ENCODE data around the gene LGR5.

The LGR5 gene

DNA sequence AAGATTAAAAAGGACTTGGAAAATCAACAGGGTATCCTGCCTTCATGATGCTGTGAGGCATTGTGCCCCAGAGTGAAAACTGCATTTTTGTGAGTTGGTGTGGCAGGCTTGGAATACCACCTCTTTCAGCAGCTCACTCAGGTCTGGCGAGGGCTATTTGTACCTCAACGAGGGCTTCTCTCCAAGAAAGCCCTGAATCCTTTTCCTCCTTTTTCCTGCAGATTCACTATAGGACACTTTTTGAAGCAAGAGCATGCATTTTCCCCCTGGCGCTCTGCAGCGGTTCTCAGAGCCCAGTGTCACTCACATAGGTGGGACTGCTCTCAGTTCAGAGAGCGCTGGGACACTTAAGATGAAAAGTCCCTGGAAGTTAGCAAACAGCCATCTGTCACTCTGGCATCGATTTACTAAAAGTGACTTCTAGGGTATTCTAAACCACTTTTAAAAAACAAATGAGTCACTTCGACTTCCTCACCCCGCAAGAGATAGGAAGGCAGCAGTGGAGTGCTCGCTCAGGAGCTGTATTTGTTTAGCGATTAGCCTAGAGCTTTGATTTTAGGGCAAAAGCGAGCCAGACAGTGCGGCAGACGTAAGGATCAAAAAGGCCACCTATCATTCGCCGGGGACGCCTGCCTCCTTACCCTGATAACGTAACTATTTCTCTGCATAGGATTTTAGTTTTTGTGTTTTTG is 782 bp upstream of the LGR5 start:
- peak overlapping the region; percentile 58 to 64 for H3K4me3 ChIP-seq (ENCODE audit: low read length in 2 of 2)
- no peak overlapping the region for H3K27ac ChIP-seq (ENCODE audit: low read depth in 2 of 2, low read length in 2 of 2)

DNA sequence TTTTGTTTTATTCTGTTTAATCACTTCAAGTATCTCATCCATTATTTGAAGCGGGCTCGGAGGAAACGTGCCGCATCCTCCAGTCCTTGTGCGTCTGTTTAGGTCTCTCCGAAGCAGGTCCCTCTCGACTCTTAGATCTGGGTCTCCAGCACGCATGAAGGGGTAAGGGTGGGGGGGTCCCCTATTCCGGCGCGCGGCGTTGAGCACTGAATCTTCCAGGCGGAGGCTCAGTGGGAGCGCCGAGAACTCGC is 311 bp upstream of the LGR5 start:
- H3K27me3 ChIP-seq (ENCODE audit: control insufficient read depth in 2 of 2, insufficient read depth in 2 of 2, low read length in 2 of 2): peaks cover 13 to 30% of the 10 kb centered on the region in 2 donors
- no peaks in the 10 kb centered on the region for H3K36me3 ChIP-seq (ENCODE audit: control insufficient read depth in 2 of 2, insufficient read depth in 2 of 2, low read length in 2 of 2)
- peaks cover 0 to 2% of the 10 kb centered on the region in 2 donors for H3K9me3 ChIP-seq (ENCODE audit: control insufficient read depth in 2 of 2, low read length in 2 of 2)
- H3K27ac ChIP-seq (ENCODE audit: low read depth in 2 of 2, low read length in 2 of 2): no peak overlapping the region
- H3K4me1 ChIP-seq (ENCODE audit: control insufficient read depth in 2 of 2, insufficient read depth in 2 of 2, low read length in 2 of 2): peaks cover 17 to 18% of the 10 kb centered on the region in 2 donors
- H3K4me3 ChIP-seq (ENCODE audit: low read length in 2 of 2): peak overlapping the region; percentile 58 to 64
- H3K9ac ChIP-seq (ENCODE audit: low read depth in 1 of 2, low read length in 2 of 2): no peak overlapping the region

More for the DNA sequence above, 782 bp upstream of the LGR5 start:
- Histone ChIP-seq H3K4me1 (ENCODE audit: control insufficient read depth in 2 of 2, insufficient read depth in 2 of 2, low read length in 2 of 2) (peaks cover 17 to 18% of the 10 kb centered on the region in 2 donors), H3K36me3 (ENCODE audit: control insufficient read depth in 2 of 2, insufficient read depth in 2 of 2, low read length in 2 of 2) (no peaks in the 10 kb centered on the region), H3K9me3 (ENCODE audit: control insufficient read depth in 2 of 2, low read length in 2 of 2) (peaks cover 0 to 2% of the 10 kb centered on the region in 2 donors), H3K9ac (ENCODE audit: low read depth in 1 of 2, low read length in 2 of 2) (no peak overlapping the region), H3K27me3 (ENCODE audit: control insufficient read depth in 2 of 2, insufficient read depth in 2 of 2, low read length in 2 of 2) (peaks cover 13 to 30% of the 10 kb centered on the region in 2 donors)

DNA sequence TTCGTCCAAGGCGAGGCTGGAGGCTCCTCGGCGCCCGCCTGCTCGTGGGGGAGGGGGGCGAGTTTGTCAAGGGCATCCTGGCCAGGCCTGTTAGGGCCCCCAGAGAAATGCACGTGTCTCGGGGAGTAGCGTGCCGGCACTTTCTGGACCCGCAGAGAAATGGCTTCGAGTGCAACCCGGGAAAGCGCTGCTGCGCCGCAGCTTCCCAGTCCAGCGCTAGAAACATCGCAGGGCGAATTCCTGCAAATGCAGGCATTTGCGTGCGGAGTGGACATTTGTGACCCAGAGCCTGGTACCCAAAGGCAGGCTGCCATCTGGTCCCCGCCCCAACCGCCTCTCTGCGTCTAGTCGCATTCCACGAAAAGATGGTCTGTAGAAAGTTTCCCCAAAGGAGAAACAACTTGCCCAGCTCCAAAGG is 756 bp downstream of the LGR5 start:
- peaks cover 13 to 30% of the 10 kb centered on the region in 2 donors for H3K27me3 ChIP-seq (ENCODE audit: control insufficient read depth in 2 of 2, insufficient read depth in 2 of 2, low read length in 2 of 2)
- H3K36me3 ChIP-seq (ENCODE audit: control insufficient read depth in 2 of 2, insufficient read depth in 2 of 2, low read length in 2 of 2): no peaks in the 10 kb centered on the region
- peaks cover 0 to 2% of the 10 kb centered on the region in 2 donors for H3K9me3 ChIP-seq (ENCODE audit: control insufficient read depth in 2 of 2, low read length in 2 of 2)
- H3K9ac ChIP-seq (ENCODE audit: low read depth in 1 of 2, low read length in 2 of 2): no peak overlapping the region
- H3K4me1 ChIP-seq (ENCODE audit: control insufficient read depth in 2 of 2, insufficient read depth in 2 of 2, low read length in 2 of 2): peaks cover 17 to 18% of the 10 kb centered on the region in 2 donors
- peak overlapping the region in 1 of 2 donors; percentile 9 for H3K27ac ChIP-seq (ENCODE audit: low read depth in 2 of 2, low read length in 2 of 2)
- peak overlapping the region; percentile 58 to 64 for H3K4me3 ChIP-seq (ENCODE audit: low read length in 2 of 2)

DNA sequence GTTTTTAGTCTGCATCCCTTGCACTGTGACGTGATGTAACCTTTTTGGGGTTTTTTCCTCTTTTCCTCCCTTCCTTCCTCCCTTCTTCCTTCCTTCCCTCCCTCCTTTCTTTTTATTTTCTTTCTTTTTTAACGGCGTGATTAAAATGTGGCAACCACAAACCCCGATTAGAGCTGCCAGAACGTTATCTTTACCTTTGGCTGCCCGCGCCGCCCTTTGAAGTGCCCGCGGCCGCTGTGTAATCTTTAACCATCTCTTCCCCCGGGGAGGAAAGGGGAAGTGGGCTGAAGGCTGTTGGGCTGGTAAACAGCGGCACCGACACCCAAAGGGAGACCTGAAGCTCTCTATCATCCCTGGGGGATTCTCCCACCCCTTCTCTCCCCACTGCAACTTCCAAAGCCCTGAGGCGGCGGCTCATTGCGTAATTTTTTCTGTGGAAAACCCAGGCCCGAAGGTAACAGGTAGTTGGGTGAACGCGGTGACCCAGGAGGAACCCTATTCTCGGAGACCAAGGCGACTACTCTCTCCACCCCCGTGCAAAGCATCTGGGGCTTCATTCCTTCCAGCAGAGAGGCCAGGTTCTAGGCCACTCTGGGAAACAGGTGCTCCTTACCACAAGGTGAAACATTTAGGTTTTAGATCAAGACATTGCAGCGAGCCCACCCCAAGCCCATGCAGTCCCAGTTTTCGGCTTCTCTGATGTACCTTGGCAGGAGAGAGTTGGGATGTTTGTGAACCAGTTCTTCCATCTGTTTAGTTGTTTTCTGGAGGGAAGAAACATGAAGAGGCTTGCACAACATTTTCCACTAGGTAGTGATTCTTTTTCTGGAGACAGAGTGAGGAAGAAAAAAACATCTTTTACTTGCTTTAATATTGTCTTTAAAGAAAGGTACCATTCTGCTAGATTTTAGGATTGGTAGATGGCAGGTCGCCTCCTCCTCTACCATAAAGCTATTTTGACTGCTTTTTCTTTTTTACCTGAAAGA is 1.5 kb downstream of the LGR5 start:
- Histone ChIP-seq H3K27ac (ENCODE audit: low read depth in 2 of 2, low read length in 2 of 2) (no peak overlapping the region), H3K4me1 (ENCODE audit: control insufficient read depth in 2 of 2, insufficient read depth in 2 of 2, low read length in 2 of 2) (peaks cover 17 to 18% of the 10 kb centered on the region in 2 donors), H3K9ac (ENCODE audit: low read depth in 1 of 2, low read length in 2 of 2) (no peak overlapping the region), H3K9me3 (ENCODE audit: control insufficient read depth in 2 of 2, low read length in 2 of 2) (peaks cover 0 to 2% of the 10 kb centered on the region in 2 donors), H3K4me3 (ENCODE audit: low read length in 2 of 2) (peak overlapping the region; percentile 47 to 64), H3K27me3 (ENCODE audit: control insufficient read depth in 2 of 2, insufficient read depth in 2 of 2, low read length in 2 of 2) (peaks cover 13 to 30% of the 10 kb centered on the region in 2 donors), H3K36me3 (ENCODE audit: control insufficient read depth in 2 of 2, insufficient read depth in 2 of 2, low read length in 2 of 2) (no peaks in the 10 kb centered on the region)

DNA sequence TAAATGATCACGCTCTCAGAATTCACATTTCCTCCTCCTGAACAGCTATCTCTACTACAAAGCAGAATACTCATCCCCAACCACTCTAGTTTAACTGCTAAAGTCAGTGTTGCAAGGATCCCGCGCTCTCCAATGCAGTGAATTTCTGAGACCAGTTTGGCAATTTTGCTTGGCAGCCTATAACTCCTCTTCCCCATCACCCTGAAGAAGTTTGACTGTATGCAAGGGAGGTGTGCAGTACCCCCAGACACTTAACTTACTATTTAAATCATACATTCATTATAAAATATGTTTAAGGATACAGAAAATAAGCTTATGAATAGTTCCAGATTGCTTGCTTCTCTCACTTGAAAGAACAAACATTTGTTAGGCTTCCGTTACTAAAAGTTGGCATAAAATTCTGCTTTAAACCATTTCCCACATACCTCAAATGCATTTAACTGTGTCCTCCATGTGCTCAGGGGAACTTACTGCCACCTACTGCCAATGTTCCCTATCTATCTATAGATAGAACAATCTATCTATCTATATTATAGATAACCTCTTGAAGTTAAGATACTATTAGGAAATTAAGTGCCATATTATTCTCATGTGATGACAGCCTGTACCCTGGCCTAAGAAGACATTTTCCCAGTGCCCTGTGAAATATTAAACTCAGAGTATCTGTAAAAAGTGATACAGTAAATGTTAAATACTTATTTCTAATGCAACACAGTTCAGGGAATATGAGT is 2.4 kb downstream of the LGR5 start:
- Histone ChIP-seq H3K9ac (ENCODE audit: low read depth in 1 of 2, low read length in 2 of 2) (no peak overlapping the region), H3K9me3 (ENCODE audit: control insufficient read depth in 2 of 2, low read length in 2 of 2) (no peaks in the 10 kb centered on the region), H3K4me3 (ENCODE audit: low read length in 2 of 2) (no peak overlapping the region), H3K4me1 (ENCODE audit: control insufficient read depth in 2 of 2, insufficient read depth in 2 of 2, low read length in 2 of 2) (peaks cover 17 to 18% of the 10 kb centered on the region in 2 donors), H3K27me3 (ENCODE audit: control insufficient read depth in 2 of 2, insufficient read depth in 2 of 2, low read length in 2 of 2) (peaks cover 13 to 30% of the 10 kb centered on the region in 2 donors), H3K36me3 (ENCODE audit: control insufficient read depth in 2 of 2, insufficient read depth in 2 of 2, low read length in 2 of 2) (no peaks in the 10 kb centered on the region), H3K27ac (ENCODE audit: low read depth in 2 of 2, low read length in 2 of 2) (no peak overlapping the region)

DNA sequence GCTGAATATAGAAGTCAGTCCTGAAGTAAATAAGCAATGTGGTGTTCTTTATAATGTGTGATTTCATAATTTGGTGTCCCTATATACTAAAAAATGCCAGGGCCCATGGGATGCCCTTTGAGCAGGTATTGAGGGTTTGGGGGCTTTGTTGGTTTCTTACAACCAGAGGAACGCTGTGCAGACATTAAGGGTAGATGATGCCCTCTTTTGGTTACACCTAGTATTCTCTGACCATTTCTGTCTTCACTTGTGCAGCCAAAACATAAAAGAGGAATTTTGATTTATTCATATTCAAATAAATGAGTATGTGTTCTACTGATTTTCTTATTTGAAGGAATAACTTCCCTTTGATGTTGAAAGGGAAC is 3.0 kb downstream of the LGR5 start:
- Histone ChIP-seq H3K9ac (ENCODE audit: low read depth in 1 of 2, low read length in 2 of 2) (no peak overlapping the region), H3K27me3 (ENCODE audit: control insufficient read depth in 2 of 2, insufficient read depth in 2 of 2, low read length in 2 of 2) (peaks cover 13 to 30% of the 10 kb centered on the region in 2 donors), H3K9me3 (ENCODE audit: control insufficient read depth in 2 of 2, low read length in 2 of 2) (no peaks in the 10 kb centered on the region), H3K4me3 (ENCODE audit: low read length in 2 of 2) (no peak overlapping the region), H3K4me1 (ENCODE audit: control insufficient read depth in 2 of 2, insufficient read depth in 2 of 2, low read length in 2 of 2) (peaks cover 17 to 18% of the 10 kb centered on the region in 2 donors), H3K27ac (ENCODE audit: low read depth in 2 of 2, low read length in 2 of 2) (no peak overlapping the region), H3K36me3 (ENCODE audit: control insufficient read depth in 2 of 2, insufficient read depth in 2 of 2, low read length in 2 of 2) (no peaks in the 10 kb centered on the region)

DNA sequence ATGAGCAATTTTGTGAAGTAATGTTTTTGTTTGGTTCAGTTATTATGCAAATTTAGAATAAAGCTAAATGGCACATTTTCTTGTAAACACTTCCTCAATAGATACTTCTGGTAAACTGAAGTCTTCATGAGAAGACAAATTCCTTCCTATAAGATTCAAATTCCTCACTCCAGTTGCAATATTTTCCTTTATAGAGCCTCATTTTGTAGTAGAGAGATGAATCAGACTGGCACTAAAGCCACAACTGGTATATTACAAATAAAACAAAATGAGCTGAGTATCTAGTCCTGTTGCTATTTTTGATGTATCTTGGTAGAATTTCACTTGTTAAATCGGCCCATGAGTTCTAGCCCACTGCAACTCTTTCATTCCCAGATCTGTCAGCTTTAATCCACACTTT is 5.5 kb downstream of the LGR5 start:
- peaks cover 10 to 21% of the 10 kb centered on the region in 2 donors for H3K27me3 ChIP-seq (ENCODE audit: control insufficient read depth in 2 of 2, insufficient read depth in 2 of 2, low read length in 2 of 2)
- no peak overlapping the region for H3K9ac ChIP-seq (ENCODE audit: low read depth in 1 of 2, low read length in 2 of 2)
- no peaks in the 10 kb centered on the region for H3K36me3 ChIP-seq (ENCODE audit: control insufficient read depth in 2 of 2, insufficient read depth in 2 of 2, low read length in 2 of 2)
- no peak overlapping the region for H3K4me3 ChIP-seq (ENCODE audit: low read length in 2 of 2)
- no peaks in the 10 kb centered on the region for H3K9me3 ChIP-seq (ENCODE audit: control insufficient read depth in 2 of 2, low read length in 2 of 2)
- peaks cover 6 to 11% of the 10 kb centered on the region in 2 donors for H3K4me1 ChIP-seq (ENCODE audit: control insufficient read depth in 2 of 2, insufficient read depth in 2 of 2, low read length in 2 of 2)
- no peak overlapping the region for H3K27ac ChIP-seq (ENCODE audit: low read depth in 2 of 2, low read length in 2 of 2)

DNA sequence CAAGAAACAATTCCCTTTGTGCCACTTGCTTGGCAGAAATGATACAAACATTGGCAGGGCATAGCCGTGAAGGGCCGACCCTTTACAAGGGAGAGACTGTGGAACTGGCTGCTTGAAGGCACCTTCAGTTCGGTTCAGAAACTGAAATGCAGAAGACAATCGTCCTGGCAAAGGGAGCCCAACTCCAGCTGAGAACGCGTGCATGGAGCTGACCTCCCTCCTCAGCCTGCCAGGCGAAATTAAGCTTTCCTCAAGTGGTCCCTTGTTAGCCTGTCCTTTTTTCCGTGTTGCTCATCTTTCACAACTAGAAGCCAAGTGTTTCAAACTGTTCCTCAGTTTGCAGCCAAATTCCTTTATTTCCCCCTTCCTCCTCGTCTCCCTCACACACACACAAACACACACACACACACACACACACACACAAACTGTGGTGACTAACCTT is 8.1 kb downstream of the LGR5 start:
- H3K9me3 ChIP-seq (ENCODE audit: control insufficient read depth in 2 of 2, low read length in 2 of 2): no peaks in the 10 kb centered on the region
- H3K9ac ChIP-seq (ENCODE audit: low read depth in 1 of 2, low read length in 2 of 2): no peak overlapping the region
- no peaks in the 10 kb centered on the region for H3K36me3 ChIP-seq (ENCODE audit: control insufficient read depth in 2 of 2, insufficient read depth in 2 of 2, low read length in 2 of 2)
- H3K4me1 ChIP-seq (ENCODE audit: control insufficient read depth in 2 of 2, insufficient read depth in 2 of 2, low read length in 2 of 2): no peaks in the 10 kb centered on the region
- H3K4me3 ChIP-seq (ENCODE audit: low read length in 2 of 2): no peak overlapping the region
- H3K27me3 ChIP-seq (ENCODE audit: control insufficient read depth in 2 of 2, insufficient read depth in 2 of 2, low read length in 2 of 2): no peaks in the 10 kb centered on the region
- no peak overlapping the region for H3K27ac ChIP-seq (ENCODE audit: low read depth in 2 of 2, low read length in 2 of 2)

DNA sequence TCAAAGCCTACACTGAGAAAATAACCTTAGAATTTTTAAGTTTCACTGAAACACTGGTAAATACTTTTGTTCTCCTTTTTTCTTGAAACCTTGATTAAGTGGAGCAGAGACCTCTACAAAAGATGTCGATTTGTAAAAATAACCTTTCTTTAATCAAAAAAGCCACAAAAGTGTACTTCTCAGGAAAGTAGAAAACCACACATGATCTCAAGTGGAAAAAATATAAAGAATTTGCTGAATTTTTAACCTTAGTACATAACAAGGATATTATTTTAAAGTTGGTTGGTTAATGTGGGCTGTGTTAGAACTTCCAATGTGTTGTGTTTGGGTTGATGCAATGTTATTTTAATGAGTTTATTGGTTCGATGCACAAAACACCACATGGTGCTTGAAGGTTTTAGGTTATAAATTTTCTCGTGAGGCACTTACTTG is 8.6 kb downstream of the LGR5 start:
- H3K4me3 ChIP-seq (ENCODE audit: low read length in 2 of 2): no peak overlapping the region
- H3K9me3 ChIP-seq (ENCODE audit: control insufficient read depth in 2 of 2, low read length in 2 of 2): no peaks in the 10 kb centered on the region
- no peak overlapping the region for H3K9ac ChIP-seq (ENCODE audit: low read depth in 1 of 2, low read length in 2 of 2)
- no peaks in the 10 kb centered on the region for H3K36me3 ChIP-seq (ENCODE audit: control insufficient read depth in 2 of 2, insufficient read depth in 2 of 2, low read length in 2 of 2)
- no peak overlapping the region for H3K27ac ChIP-seq (ENCODE audit: low read depth in 2 of 2, low read length in 2 of 2)
- no peaks in the 10 kb centered on the region for H3K4me1 ChIP-seq (ENCODE audit: control insufficient read depth in 2 of 2, insufficient read depth in 2 of 2, low read length in 2 of 2)
- no peaks in the 10 kb centered on the region for H3K27me3 ChIP-seq (ENCODE audit: control insufficient read depth in 2 of 2, insufficient read depth in 2 of 2, low read length in 2 of 2)
